WERI-Rb-1 (cell line): Measurements from ENCODE around the gene HSBP1.

Experiments used
- DNase-seq: peaks from one replicate; pipeline ENCODE4 v3.0.0-alpha.2; 2020
- H3K27ac ChIP-seq: fragments of 250-450 bp; sonication (Bioruptor Pico); 2 replicates; pipeline ENCODE4 v1.5.1; 2020; ENCODE audit warnings: mild to moderate bottlenecking, moderate library complexity
- H3K27me3 ChIP-seq: fragments of 250-450 bp; sonication (Bioruptor Pico); 2 replicates; pipeline ENCODE4 v1.5.1; 2021; ENCODE audit warnings: mild to moderate bottlenecking, low read depth, moderate library complexity; ENCODE audit not compliant: insufficient read depth, severe bottlenecking
- H3K36me3 ChIP-seq: fragments of 250-450 bp; sonication (Bioruptor Pico); 2 replicates; pipeline ENCODE4 v1.5.1; 2020; ENCODE audit warnings: mild to moderate bottlenecking, moderate library complexity
- H3K4me3 ChIP-seq: 2 replicates; pipeline ENCODE4 v1.5.1; 2011; ENCODE audit warnings: low read depth, mild to moderate bottlenecking, control low read depth, low read length
- H3K9me3 ChIP-seq: fragments of 250-450 bp; sonication (Bioruptor Pico); 2 replicates; pipeline ENCODE4 v1.5.1; 2021; ENCODE audit warnings: mild to moderate bottlenecking, moderate library complexity; ENCODE audit not compliant: severe bottlenecking
- TF ChIP-seq, protein P1 (sequence below): IDR thresholded peaks from 2 replicates; pipeline ENCODE4 v1.5.1; 2011; ENCODE audit warnings: low read depth, mild to moderate bottlenecking, control low read depth, inconsistent platforms, low read length

Gene HSBP1

DNA sequence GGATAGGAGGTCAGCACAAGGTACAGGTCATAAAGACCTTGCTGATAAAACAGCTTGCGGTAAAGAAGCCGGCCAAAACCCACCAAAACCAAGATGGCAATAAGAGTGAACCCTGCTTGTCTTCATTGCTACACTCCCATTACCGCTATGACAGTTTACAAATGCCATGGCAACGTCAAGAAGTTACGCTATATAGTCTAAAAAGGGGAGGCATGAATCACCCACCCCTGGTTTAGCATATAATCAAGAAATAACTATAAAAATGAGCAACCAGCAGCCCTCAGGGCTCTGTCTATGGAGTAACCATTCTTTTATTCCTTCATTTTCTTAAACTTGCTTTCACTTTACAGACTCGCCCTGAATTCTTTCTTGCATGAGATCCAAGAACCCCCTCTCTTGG, 1.0 kb upstream of the HSBP1 start:
- no peak overlapping the region for H3K4me3 ChIP-seq
- no peak overlapping the region for H3K27ac ChIP-seq

DNA sequence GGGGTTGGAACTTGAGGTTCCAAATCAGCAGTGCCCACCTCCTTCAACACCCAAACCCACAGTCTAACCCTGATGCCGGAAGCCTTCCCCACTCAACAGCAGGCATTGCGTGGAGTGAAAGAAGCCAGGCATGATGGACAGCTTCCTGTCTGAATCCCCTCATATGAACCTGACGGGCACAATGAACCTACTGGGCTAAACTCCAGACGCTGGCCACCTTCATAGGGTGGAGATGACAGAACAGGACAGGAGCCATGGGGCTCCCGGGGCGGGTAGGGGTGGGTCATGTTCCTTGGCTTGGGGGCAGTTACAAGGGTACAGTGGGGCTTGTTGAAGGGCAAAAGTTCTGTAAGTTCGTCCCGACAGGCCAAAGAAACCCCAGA, 460 bp upstream of the HSBP1 start:
- no peaks in the 10 kb centered on the region; the same call in 1 of the 2 replicates for H3K36me3 ChIP-seq
- no peak overlapping the region for H3K4me3 ChIP-seq
- H3K9me3 ChIP-seq = no peaks in the 10 kb centered on the region
- DNase-seq = no peak
- no peaks in the 10 kb centered on the region for H3K27me3 ChIP-seq
- TF ChIP-seq, protein P1, sequence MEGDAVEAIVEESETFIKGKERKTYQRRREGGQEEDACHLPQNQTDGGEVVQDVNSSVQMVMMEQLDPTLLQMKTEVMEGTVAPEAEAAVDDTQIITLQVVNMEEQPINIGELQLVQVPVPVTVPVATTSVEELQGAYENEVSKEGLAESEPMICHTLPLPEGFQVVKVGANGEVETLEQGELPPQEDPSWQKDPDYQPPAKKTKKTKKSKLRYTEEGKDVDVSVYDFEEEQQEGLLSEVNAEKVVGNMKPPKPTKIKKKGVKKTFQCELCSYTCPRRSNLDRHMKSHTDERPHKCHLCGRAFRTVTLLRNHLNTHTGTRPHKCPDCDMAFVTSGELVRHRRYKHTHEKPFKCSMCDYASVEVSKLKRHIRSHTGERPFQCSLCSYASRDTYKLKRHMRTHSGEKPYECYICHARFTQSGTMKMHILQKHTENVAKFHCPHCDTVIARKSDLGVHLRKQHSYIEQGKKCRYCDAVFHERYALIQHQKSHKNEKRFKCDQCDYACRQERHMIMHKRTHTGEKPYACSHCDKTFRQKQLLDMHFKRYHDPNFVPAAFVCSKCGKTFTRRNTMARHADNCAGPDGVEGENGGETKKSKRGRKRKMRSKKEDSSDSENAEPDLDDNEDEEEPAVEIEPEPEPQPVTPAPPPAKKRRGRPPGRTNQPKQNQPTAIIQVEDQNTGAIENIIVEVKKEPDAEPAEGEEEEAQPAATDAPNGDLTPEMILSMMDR = no peak
- no peak overlapping the region for H3K27ac ChIP-seq

More for the DNA sequence above, 1.0 kb upstream of the HSBP1 start:
- TF ChIP-seq, protein P1 = no peak
- DNase-seq = no peak
- no peaks in the 10 kb centered on the region; the same call in 1 of the 2 replicates for H3K36me3 ChIP-seq
- no peaks in the 10 kb centered on the region for H3K27me3 ChIP-seq
- H3K9me3 ChIP-seq = no peaks in the 10 kb centered on the region

DNA sequence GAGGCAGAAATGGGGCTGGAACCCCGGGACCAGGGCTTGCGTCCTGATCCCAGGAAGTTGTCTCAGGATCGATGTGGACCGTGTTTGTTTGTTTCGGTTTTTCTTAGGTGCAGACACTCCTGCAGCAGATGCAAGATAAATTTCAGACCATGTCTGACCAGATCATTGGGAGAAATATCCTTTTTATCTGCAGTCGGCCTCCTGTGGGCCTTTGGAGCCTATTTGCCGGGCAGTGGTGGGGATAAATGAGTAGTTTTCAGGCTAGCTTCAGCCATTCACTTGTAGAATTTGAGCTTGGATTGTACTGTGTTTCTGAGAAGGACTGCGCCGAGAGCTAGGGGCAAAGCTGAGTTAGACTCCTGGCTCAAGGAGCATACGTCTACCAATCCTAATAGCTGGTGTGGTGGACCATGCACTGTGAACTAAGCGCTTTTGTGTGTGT, 816 bp downstream of the HSBP1 start:
- Histone ChIP-seq H3K36me3 (no peaks in the 10 kb centered on the region; the same call in 1 of the 2 replicates), H3K27ac (no peak overlapping the region; the same call in 1 of the 2 replicates), H3K4me3 (peak overlapping the region; percentile 49), H3K27me3 (no peaks in the 10 kb centered on the region), H3K9me3 (no peaks in the 10 kb centered on the region)
- no peak for DNase-seq
- TF ChIP-seq, protein P1 = no peak

DNA sequence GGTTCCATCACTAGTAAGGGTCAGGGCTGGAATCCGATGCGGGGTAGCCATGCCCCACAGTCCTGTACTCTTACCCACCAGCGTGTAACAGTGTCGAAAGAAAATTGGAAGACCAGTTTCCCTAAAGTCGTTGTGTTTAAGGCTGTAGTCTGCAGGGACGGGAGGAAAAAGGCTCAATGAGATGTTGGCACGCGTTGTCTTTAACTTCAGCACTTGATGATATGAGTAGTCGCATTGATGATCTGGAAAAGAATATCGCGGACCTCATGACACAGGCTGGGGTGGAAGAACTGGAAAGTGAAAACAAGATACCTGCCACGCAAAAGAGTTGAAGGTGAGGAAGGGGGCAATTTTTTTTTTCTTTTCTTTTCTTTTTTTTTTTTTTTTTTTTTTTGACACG, 1.3 kb downstream of the HSBP1 start:
- Histone ChIP-seq H3K36me3 (no peaks in the 10 kb centered on the region; the same call in 1 of the 2 replicates), H3K27ac (no peak overlapping the region), H3K4me3 (no peak overlapping the region; the same call in 1 of the 2 replicates), H3K9me3 (no peaks in the 10 kb centered on the region), H3K27me3 (no peaks in the 10 kb centered on the region)
- DNase-seq = no peak
- TF ChIP-seq, protein P1 = no peak

DNA sequence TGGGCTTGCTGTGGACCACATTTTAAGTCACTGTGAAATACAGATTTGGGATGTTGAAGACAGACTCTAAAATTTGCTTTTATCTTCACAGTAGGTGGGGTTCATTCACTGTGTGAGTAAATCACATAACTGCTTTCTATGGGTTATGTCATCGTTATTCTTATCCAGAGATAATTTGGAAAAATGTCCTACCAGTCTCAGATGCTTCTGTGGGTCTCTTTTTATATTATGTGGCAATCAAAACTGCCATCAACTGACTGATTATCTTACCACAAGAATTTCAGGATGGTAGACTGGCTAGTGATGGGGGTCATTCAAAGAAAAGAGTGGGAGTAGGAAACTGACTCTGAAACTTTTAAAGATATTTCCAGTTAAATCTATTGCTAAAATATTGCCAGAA, 3.1 kb downstream of the HSBP1 start:
- Histone ChIP-seq H3K27ac (no peak overlapping the region), H3K36me3 (no peaks in the 10 kb centered on the region; the same call in 1 of the 2 replicates), H3K27me3 (no peaks in the 10 kb centered on the region), H3K9me3 (no peaks in the 10 kb centered on the region), H3K4me3 (no peak overlapping the region)
- DNase-seq = no peak
- TF ChIP-seq, protein P1 = no peak
